Measurements from ENCODE around the gene CYP1A2. TPM values are rescaled to one million over a fixed set of nuclear protein-coding genes. Genes with fewer than 3 reads are reported as not detected.

The CYP1A2 gene
- total RNA-seq, 4 donors from 2014 or later: 0.37 TPM; not detected in 3

DNA sequence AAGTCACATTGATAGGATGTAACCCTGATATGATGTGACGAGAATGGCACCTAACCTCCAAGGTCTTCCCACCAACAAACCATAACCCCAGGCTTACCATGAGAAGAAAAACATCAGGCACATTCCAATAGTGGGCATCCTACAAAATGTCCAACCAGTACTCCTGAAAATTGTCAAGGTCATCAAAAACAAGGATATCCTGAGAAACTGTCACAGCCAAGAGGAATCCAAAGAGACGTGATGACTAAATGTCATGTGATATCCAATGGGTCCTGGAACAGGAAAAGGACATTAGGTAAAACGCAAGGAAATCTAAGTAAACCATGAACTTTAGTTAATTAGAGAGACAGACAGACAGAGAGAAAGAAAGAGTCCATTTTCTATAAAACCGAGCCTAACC is 2.3 kb upstream of the CYP1A2 start:
- TF ChIP-seq, protein P1, sequence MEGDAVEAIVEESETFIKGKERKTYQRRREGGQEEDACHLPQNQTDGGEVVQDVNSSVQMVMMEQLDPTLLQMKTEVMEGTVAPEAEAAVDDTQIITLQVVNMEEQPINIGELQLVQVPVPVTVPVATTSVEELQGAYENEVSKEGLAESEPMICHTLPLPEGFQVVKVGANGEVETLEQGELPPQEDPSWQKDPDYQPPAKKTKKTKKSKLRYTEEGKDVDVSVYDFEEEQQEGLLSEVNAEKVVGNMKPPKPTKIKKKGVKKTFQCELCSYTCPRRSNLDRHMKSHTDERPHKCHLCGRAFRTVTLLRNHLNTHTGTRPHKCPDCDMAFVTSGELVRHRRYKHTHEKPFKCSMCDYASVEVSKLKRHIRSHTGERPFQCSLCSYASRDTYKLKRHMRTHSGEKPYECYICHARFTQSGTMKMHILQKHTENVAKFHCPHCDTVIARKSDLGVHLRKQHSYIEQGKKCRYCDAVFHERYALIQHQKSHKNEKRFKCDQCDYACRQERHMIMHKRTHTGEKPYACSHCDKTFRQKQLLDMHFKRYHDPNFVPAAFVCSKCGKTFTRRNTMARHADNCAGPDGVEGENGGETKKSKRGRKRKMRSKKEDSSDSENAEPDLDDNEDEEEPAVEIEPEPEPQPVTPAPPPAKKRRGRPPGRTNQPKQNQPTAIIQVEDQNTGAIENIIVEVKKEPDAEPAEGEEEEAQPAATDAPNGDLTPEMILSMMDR (IDR thresholded peaks at IDR 0.05): no peak
- no peak for DNase-seq (ENCODE audit: low spot score)
- ATAC-seq (ENCODE audit: low FRiP score): no peak

- DNase-seq (ENCODE audit: low spot score): no peak
- no peak for ATAC-seq (ENCODE audit: low FRiP score)
- TF ChIP-seq, protein P1 (IDR thresholded peaks at IDR 0.05): no peak
Observed at GRCh38 chr15:74749832-74750231, 1.2 kb downstream of the CYP1A2 start.

GRCh38 chr15:74750751-74751150 is 2.1 kb downstream of the CYP1A2 start:
- ATAC-seq (ENCODE audit: low FRiP score) (no peak), DNase-seq (ENCODE audit: low spot score) (no peak)
- TF ChIP-seq, protein P1 (IDR thresholded peaks at IDR 0.05): no peak

- no peak for ATAC-seq (ENCODE audit: low FRiP score)
- TF ChIP-seq, protein P1 (IDR thresholded peaks at IDR 0.05): no peak
Observed at GRCh38 chr15:74752011-74752410, 3.4 kb downstream of the CYP1A2 start.

DNA sequence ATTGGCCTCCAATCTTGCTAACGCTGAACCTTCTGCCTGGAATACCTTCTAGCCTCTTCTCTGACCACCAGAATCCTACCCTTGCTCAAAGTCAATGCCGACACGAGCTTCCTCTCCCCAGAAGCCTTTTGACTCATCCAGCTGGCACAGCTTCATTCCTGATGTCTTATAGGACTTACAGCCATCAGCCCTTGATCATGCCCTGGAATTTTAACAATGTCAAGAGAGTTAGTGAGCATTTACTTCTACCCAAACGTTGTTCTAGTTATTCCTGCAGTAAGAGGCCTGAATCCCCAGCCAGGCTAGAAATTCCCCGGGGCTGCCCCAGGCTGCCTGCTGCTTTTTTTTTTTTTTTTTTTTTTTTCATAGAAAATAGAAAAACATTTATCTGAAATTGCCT is 3.9 kb downstream of the CYP1A2 start:
- DNase-seq (ENCODE audit: low spot score): no peak
- TF ChIP-seq, protein P1 (IDR thresholded peaks at IDR 0.05): no peak
- no peak for ATAC-seq (ENCODE audit: low FRiP score)

More at GRCh38 chr15:74752011-74752410, 3.4 kb downstream of the CYP1A2 start:
- no peak for DNase-seq (ENCODE audit: low spot score)

DNA sequence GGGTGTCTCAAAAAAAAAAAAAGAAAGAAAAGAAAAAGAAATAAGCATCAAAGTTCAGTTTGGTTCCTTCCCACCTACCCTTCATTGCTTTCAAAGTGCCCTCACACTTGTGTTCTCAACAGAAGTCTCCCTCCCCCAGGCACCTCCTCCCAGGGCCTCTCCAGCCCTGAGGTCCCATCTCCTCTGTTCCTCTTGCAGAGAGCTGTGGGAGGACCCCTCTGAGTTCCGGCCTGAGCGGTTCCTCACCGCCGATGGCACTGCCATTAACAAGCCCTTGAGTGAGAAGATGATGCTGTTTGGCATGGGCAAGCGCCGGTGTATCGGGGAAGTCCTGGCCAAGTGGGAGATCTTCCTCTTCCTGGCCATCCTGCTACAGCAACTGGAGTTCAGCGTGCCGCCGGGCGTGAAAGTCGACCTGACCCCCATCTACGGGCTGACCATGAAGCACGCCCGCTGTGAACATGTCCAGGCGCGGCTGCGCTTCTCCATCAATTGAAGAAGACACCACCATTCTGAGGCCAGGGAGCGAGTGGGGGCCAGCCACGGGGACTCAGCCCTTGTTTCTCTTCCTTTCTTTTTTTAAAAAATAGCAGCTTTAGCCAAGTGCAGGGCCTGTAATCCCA is 6.1 kb downstream of the CYP1A2 start:
- TF ChIP-seq, protein P1 (IDR thresholded peaks at IDR 0.05): no peak
- DNase-seq (ENCODE audit: low spot score) (no peak), ATAC-seq (ENCODE audit: low FRiP score) (no peak)

DNA sequence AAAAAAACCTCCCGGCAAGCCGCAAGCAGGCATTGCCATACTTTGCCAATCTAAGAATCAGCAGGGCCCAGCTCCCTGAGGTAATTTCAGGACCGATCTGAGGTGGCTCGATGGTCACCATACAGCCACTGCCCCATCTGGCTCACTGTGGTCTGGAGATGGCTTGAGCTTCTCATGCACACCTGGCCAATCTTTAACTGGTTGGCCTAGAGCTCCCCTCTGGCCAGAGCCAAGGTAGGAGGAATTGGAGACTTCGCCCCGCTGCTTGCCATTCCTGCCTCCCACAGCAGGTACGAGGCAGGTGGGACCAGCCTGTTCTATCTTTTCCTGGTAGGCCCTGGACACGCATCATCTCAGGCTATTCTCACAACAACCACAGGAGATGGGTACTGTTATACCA is 10.1 kb downstream of the CYP1A2 start:
- TF ChIP-seq, protein P1 (IDR thresholded peaks at IDR 0.05): no peak
- ATAC-seq (ENCODE audit: low FRiP score) (no peak), DNase-seq (ENCODE audit: low spot score) (no peak)

Measured in omental fat pad (tissue), 4 donors.